Prostate gland (tissue), 2 donors: ENCODE measurements around the gene UNC5A.

Experiments used
- POLR2A ChIP-seq: fragments of 450-650 bp; IDR thresholded peaks from one replicate; pipeline ENCODE4 v1.6.1; 2016; ENCODE audit warnings: antibody characterized with exemption, mild to moderate bottlenecking
- TF ChIP-seq, protein P1 (sequence below), 4 experiments: fragments of 200-600 bp in 2 of 4; fragments of 450-650 bp in 2 of 4; sonication (generic) in 2 of 4; IDR thresholded peaks; 1 replicate in 3 of 4; 2 replicates in 1 of 4; pipeline ENCODE4 v1.5.1; 2016 to 2019; ENCODE audit warnings: antibody characterized with exemption in 4 of 4, mild to moderate bottlenecking in 2 of 4, moderate library complexity in 2 of 4

DNA sequence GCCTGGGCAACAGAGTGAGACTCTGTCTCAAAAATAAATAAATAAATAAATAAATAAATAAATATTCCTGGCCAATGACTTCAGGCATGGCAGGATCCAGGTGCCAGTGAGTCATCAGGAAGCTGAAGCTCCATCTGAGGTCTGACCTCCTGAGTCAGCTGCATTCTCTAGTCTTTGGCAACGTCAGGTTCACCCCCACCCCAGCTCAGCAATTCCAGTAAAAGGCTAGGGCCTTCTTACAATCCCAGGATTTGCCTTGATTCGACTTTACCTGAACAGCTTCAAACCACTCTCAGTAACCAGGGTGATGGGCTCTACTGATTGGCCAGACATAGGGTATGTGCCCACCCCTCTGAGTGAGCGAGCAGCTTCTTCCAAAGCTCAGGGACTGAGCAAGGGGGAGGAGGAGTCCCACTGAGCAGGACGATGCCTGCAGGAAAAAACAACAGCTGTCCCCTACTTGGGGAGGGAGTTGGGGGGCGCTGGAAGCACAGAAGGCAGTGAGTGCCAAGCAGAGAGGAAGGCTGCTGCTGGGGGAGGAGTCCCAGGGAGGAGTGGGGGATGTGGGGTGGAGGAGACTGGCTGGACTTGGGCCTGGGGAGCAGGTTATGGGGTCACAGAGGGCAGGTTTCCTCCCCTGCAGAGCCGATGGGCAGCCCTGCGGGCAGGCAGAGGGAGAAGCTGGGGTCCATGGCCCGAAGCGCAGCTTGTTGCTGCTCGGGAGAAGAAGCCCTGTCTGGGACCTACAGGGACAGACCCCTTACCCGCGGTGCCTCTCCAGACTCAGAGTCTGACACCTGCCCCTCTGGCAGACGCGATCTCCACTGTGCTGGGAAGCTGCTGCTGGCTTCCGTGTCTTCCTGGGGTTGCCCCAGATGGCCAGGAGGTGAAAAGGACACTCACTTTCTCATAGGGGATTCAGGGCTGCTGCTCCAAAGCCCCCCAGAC, 25.9 kb upstream of the UNC5A start:
- TF ChIP-seq, protein P1, sequence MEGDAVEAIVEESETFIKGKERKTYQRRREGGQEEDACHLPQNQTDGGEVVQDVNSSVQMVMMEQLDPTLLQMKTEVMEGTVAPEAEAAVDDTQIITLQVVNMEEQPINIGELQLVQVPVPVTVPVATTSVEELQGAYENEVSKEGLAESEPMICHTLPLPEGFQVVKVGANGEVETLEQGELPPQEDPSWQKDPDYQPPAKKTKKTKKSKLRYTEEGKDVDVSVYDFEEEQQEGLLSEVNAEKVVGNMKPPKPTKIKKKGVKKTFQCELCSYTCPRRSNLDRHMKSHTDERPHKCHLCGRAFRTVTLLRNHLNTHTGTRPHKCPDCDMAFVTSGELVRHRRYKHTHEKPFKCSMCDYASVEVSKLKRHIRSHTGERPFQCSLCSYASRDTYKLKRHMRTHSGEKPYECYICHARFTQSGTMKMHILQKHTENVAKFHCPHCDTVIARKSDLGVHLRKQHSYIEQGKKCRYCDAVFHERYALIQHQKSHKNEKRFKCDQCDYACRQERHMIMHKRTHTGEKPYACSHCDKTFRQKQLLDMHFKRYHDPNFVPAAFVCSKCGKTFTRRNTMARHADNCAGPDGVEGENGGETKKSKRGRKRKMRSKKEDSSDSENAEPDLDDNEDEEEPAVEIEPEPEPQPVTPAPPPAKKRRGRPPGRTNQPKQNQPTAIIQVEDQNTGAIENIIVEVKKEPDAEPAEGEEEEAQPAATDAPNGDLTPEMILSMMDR (IDR thresholded peaks at IDR 0.05) = no peak
- no peak for TF ChIP-seq POLR2A
